ENCODE measurements around the gene SNHG17.
"Not testable (repeated sequence)": the region's sequence is repeated elsewhere in the genome, so short reads cannot be mapped to it uniquely, and the experiment has no call there.

The SNHG17 gene

GRCh38 chr20:38387953-38388352, 47.2 kb downstream of the SNHG17 start:
- no peak overlapping the region for H3K9ac ChIP-seq (ENCODE audit: low read length)
- no peaks in the 10 kb centered on the region for H3K36me3 ChIP-seq (ENCODE audit: insufficient read depth, low read length)
- H3K4me1 ChIP-seq (ENCODE audit: insufficient read depth, low read length), result no peaks in the 10 kb centered on the region
- no peak overlapping the region for H3K27ac ChIP-seq (ENCODE audit: low read depth, low read length)
- H3K4me3 ChIP-seq (ENCODE audit: low read depth in 1 of 2, low read length in 2 of 2), result no peak overlapping the region
- no peaks in the 10 kb centered on the region for H3K27me3 ChIP-seq (ENCODE audit: control insufficient read depth in 1 of 2, insufficient read depth in 2 of 2, low read length in 2 of 2)
- H3K9me3 ChIP-seq (ENCODE audit: low read length), result no peaks in the 10 kb centered on the region

- Histone ChIP-seq H3K27me3 (ENCODE audit: control insufficient read depth in 1 of 2, insufficient read depth in 2 of 2, low read length in 2 of 2) (no peaks in the 10 kb centered on the region), H3K27ac (ENCODE audit: low read depth, low read length) (no peak overlapping the region), H3K4me3 (ENCODE audit: low read depth in 1 of 2, low read length in 2 of 2) (no peak overlapping the region), H3K4me1 (ENCODE audit: insufficient read depth, low read length) (no peaks in the 10 kb centered on the region), H3K9ac (ENCODE audit: low read length) (no peak overlapping the region), H3K36me3 (ENCODE audit: insufficient read depth, low read length) (no peaks in the 10 kb centered on the region), H3K9me3 (ENCODE audit: low read length) (no peaks in the 10 kb centered on the region)
Observed at GRCh38 chr20:38386851-38387250, 48.3 kb downstream of the SNHG17 start.

- H3K9me3 ChIP-seq (ENCODE audit: low read length), result no peaks in the 10 kb centered on the region
- no peak overlapping the region for H3K27ac ChIP-seq (ENCODE audit: low read depth, low read length)
- H3K27me3 ChIP-seq (ENCODE audit: control insufficient read depth in 1 of 2, insufficient read depth in 2 of 2, low read length in 2 of 2), result no peaks in the 10 kb centered on the region
- no peaks in the 10 kb centered on the region for H3K36me3 ChIP-seq (ENCODE audit: insufficient read depth, low read length)
- H3K4me3 ChIP-seq (ENCODE audit: low read depth in 1 of 2, low read length in 2 of 2), result no peak overlapping the region
- no peak overlapping the region for H3K9ac ChIP-seq (ENCODE audit: low read length)
- no peaks in the 10 kb centered on the region for H3K4me1 ChIP-seq (ENCODE audit: insufficient read depth, low read length)
Observed at GRCh38 chr20:38386004-38386403, 49.1 kb downstream of the SNHG17 start.

GRCh38 chr20:38383147-38383546, 52.0 kb downstream of the SNHG17 start:
- Histone ChIP-seq H3K9ac (ENCODE audit: low read length) (no peak overlapping the region), H3K9me3 (ENCODE audit: low read length) (no peaks in the 10 kb centered on the region), H3K27me3 (ENCODE audit: control insufficient read depth in 1 of 2, insufficient read depth in 2 of 2, low read length in 2 of 2) (no peaks in the 10 kb centered on the region), H3K36me3 (ENCODE audit: insufficient read depth, low read length) (no peaks in the 10 kb centered on the region), H3K4me1 (ENCODE audit: insufficient read depth, low read length) (no peaks in the 10 kb centered on the region), H3K27ac (ENCODE audit: low read depth, low read length) (no peak overlapping the region), H3K4me3 (ENCODE audit: low read depth in 1 of 2, low read length in 2 of 2) (no peak overlapping the region)

GRCh38 chr20:38377838-38378237, 57.3 kb downstream of the SNHG17 start:
- H3K9ac ChIP-seq (ENCODE audit: low read length); H3K27ac ChIP-seq (ENCODE audit: low read depth, low read length); H3K4me1 ChIP-seq (ENCODE audit: insufficient read depth, low read length); H3K9me3 ChIP-seq (ENCODE audit: low read length); H3K4me3 ChIP-seq (ENCODE audit: low read depth in 1 of 2, low read length in 2 of 2); H3K36me3 ChIP-seq (ENCODE audit: insufficient read depth, low read length); H3K27me3 ChIP-seq (ENCODE audit: control insufficient read depth in 1 of 2, insufficient read depth in 2 of 2, low read length in 2 of 2): not testable (repeated sequence)

- H3K36me3 ChIP-seq (ENCODE audit: insufficient read depth, low read length), result no peaks in the 10 kb centered on the region
- H3K9me3 ChIP-seq (ENCODE audit: low read length), result no peaks in the 10 kb centered on the region
- H3K9ac ChIP-seq (ENCODE audit: low read length), result no peak overlapping the region
- H3K27me3 ChIP-seq (ENCODE audit: control insufficient read depth in 1 of 2, insufficient read depth in 2 of 2, low read length in 2 of 2), result no peaks in the 10 kb centered on the region
- no peak overlapping the region for H3K4me3 ChIP-seq (ENCODE audit: low read depth in 1 of 2, low read length in 2 of 2)
- no peak overlapping the region for H3K27ac ChIP-seq (ENCODE audit: low read depth, low read length)
- no peaks in the 10 kb centered on the region for H3K4me1 ChIP-seq (ENCODE audit: insufficient read depth, low read length)
Observed at GRCh38 chr20:38377039-38377685, 58.0 kb downstream of the SNHG17 start.

GRCh38 chr20:38373898-38374297, 61.2 kb downstream of the SNHG17 start:
- Histone ChIP-seq H3K9ac (ENCODE audit: low read length) (no peak overlapping the region), H3K4me1 (ENCODE audit: insufficient read depth, low read length) (no peaks in the 10 kb centered on the region), H3K27me3 (ENCODE audit: control insufficient read depth in 1 of 2, insufficient read depth in 2 of 2, low read length in 2 of 2) (no peaks in the 10 kb centered on the region), H3K9me3 (ENCODE audit: low read length) (no peaks in the 10 kb centered on the region), H3K36me3 (ENCODE audit: insufficient read depth, low read length) (no peaks in the 10 kb centered on the region), H3K4me3 (ENCODE audit: low read depth in 1 of 2, low read length in 2 of 2) (no peak overlapping the region), H3K27ac (ENCODE audit: low read depth, low read length) (no peak overlapping the region)

- H3K4me1 ChIP-seq (ENCODE audit: insufficient read depth, low read length), result no peaks in the 10 kb centered on the region
- H3K9me3 ChIP-seq (ENCODE audit: low read length), result no peaks in the 10 kb centered on the region
- H3K27me3 ChIP-seq (ENCODE audit: control insufficient read depth in 1 of 2, insufficient read depth in 2 of 2, low read length in 2 of 2), result no peaks in the 10 kb centered on the region
- H3K4me3 ChIP-seq (ENCODE audit: low read depth in 1 of 2, low read length in 2 of 2), result no peak overlapping the region
- no peak overlapping the region for H3K9ac ChIP-seq (ENCODE audit: low read length)
- H3K27ac ChIP-seq (ENCODE audit: low read depth, low read length), result no peak overlapping the region
- no peaks in the 10 kb centered on the region for H3K36me3 ChIP-seq (ENCODE audit: insufficient read depth, low read length)
Observed at GRCh38 chr20:38373231-38373867, 61.8 kb downstream of the SNHG17 start.

GRCh38 chr20:38372806-38373205, 62.3 kb downstream of the SNHG17 start:
- H3K27me3 ChIP-seq (ENCODE audit: control insufficient read depth in 1 of 2, insufficient read depth in 2 of 2, low read length in 2 of 2), result no peaks in the 10 kb centered on the region
- H3K4me3 ChIP-seq (ENCODE audit: low read depth in 1 of 2, low read length in 2 of 2), result no peak overlapping the region
- no peaks in the 10 kb centered on the region for H3K36me3 ChIP-seq (ENCODE audit: insufficient read depth, low read length)
- no peak overlapping the region for H3K27ac ChIP-seq (ENCODE audit: low read depth, low read length)
- no peaks in the 10 kb centered on the region for H3K4me1 ChIP-seq (ENCODE audit: insufficient read depth, low read length)
- H3K9me3 ChIP-seq (ENCODE audit: low read length), result no peaks in the 10 kb centered on the region
- no peak overlapping the region for H3K9ac ChIP-seq (ENCODE audit: low read length)

Measured in muscle layer of colon (tissue), 2 donors.